H1 (cell line): ENCODE data around the gene C1QTNF4. TPM values are rescaled to one million over a fixed set of nuclear protein-coding genes. Genes with fewer than 3 reads are reported as not detected.

Experiments
- CTCF ChIA-PET: fragments of 300-600 bp; sonication (Branson Sonifier 250); formaldehyde crosslinking; loops from one replicate; lab custom pipeline; 2021; ENCODE audit not compliant: partially characterized antibody; lab: Charles Lee
- POLR2A ChIA-PET: fragments of 300-600 bp; sonication (Branson Sonifier 250); formaldehyde crosslinking; loops from one replicate; lab custom pipeline; 2021; ENCODE audit warnings: inconsistent platforms; ENCODE audit not compliant: partially characterized antibody; lab: Charles Lee
- DNase-seq, 2 experiments: peaks; one replicate each; pipeline versions ENCODE4 v3.0.0 to v3.0.0-alpha.2; 2010 to 2022; ENCODE audit warnings: low spot score in 2 of 2, low read depth in 1 of 2, mixed read lengths in 1 of 2
- FAIRE-seq: peaks from 2 replicates; lab custom pipeline; 2011; peaks lifted over from hg19 to GRCh38; lab: Jason Lieb, UNC
- H2AFZ ChIP-seq: 2 replicates; pipeline ENCODE4 v1.8.1; 2012; ENCODE audit warnings: low read length, inconsistent platforms
- H2AK5ac ChIP-seq: 2 replicates; pipeline ENCODE4 v1.6.1; 2013; ENCODE audit warnings: low read depth, low read length
- H2BK120ac ChIP-seq: replicated peaks from 2 replicates; pipeline ENCODE3; 2013; ENCODE audit warnings: low read depth, low read length, inconsistent platforms
- H2BK12ac ChIP-seq: 2 replicates; pipeline ENCODE4 v1.6.1; 2013; ENCODE audit warnings: low read depth, low read length
- H2BK15ac ChIP-seq: 2 replicates; pipeline ENCODE4 v1.6.1; 2013; ENCODE audit warnings: low read length
- H2BK20ac ChIP-seq: 2 replicates; pipeline ENCODE4 v1.6.1; 2013; ENCODE audit warnings: low read length
- H2BK5ac ChIP-seq: 2 replicates; pipeline ENCODE4 v1.6.1; 2013; ENCODE audit warnings: low read depth, low read length
- H3K14ac ChIP-seq: 2 replicates; pipeline ENCODE4 v1.6.1; 2013; ENCODE audit warnings: inconsistent platforms; ENCODE audit not compliant: insufficient read length
- H3K18ac ChIP-seq: 2 replicates; pipeline ENCODE4 v1.6.1; 2013; ENCODE audit warnings: low read length; ENCODE audit errors: extremely low read depth
- H3K23ac ChIP-seq: 2 replicates; pipeline ENCODE4 v1.6.1; 2013; ENCODE audit warnings: inconsistent platforms; ENCODE audit not compliant: insufficient read length
- H3K23me2 ChIP-seq: 2 replicates; pipeline ENCODE4 v1.6.1; 2013; ENCODE audit warnings: low read depth, low read length
- H3K27ac ChIP-seq: 2 replicates; pipeline ENCODE4 v1.6.1; 2011; ENCODE audit warnings: low read depth, low read length, inconsistent platforms
- H3K27me3 ChIP-seq, 4 experiments: replicated peaks in 1 of 4; 1 replicate in 1 of 4; 2 replicates in 3 of 4; pipeline versions ENCODE4 v1.6.1 to v1.8.1; 2011 to 2013; ENCODE audit warnings: low read length in 3 of 4, mild to moderate bottlenecking in 3 of 4, inconsistent platforms in 2 of 4, mixed read lengths in 2 of 4, moderate library complexity in 1 of 4; ENCODE audit not compliant: control insufficient read depth in 3 of 4, insufficient read depth in 3 of 4; ENCODE audit errors: extremely low read depth in 1 of 4
- H3K36me3 ChIP-seq, 4 experiments: 2 replicates each; pipeline versions ENCODE4 v1.6.1 to v1.8.1; 2011 to 2013; ENCODE audit warnings: mild to moderate bottlenecking in 4 of 4, low read length in 3 of 4, moderate library complexity in 2 of 4, control low read depth in 1 of 4, inconsistent platforms in 1 of 4; ENCODE audit not compliant: insufficient read depth in 4 of 4, control insufficient read depth in 2 of 4
- H3K4ac ChIP-seq: replicated peaks from 2 replicates; pipeline ENCODE3; 2013; ENCODE audit warnings: low read length, low read depth, mixed read lengths, inconsistent platforms; ENCODE audit not compliant: insufficient read length
- H3K4me1 ChIP-seq, 4 experiments: replicated peaks in 1 of 4; 1 replicate in 1 of 4; 2 replicates in 3 of 4; pipeline versions ENCODE4 v1.6.1 to v1.8.1; 2011 to 2013; ENCODE audit warnings: low read length in 3 of 4, inconsistent platforms in 2 of 4, mixed read lengths in 1 of 4; ENCODE audit not compliant: insufficient read depth in 4 of 4, control insufficient read depth in 3 of 4
- H3K4me2 ChIP-seq, 2 experiments: 2 replicates each; pipeline versions ENCODE4 v1.6.1 to v1.8.1; 2011 to 2013; ENCODE audit warnings: low read depth in 2 of 2, low read length in 2 of 2, control low read depth in 1 of 2, inconsistent platforms in 1 of 2, mild to moderate bottlenecking in 1 of 2; ENCODE audit not compliant: insufficient read depth in 1 of 2
- H3K4me3 ChIP-seq, 4 experiments: fragments of 200-600, 300-600 bp in 1 of 4; sonication (generic), shearing (Covaris generic), sonication (Bioruptor Twin) in 1 of 4; 2 replicates each; pipeline versions ENCODE4 v1.5.1 to v1.8.1; 2011 to 2016; ENCODE audit warnings: low read length in 4 of 4, low read depth in 3 of 4, control low read depth in 2 of 4, inconsistent platforms in 2 of 4, mild to moderate bottlenecking in 2 of 4, mixed read lengths in 1 of 4, moderate library complexity in 1 of 4; ENCODE audit not compliant: insufficient read depth in 2 of 4; ENCODE audit errors: extremely low read depth in 1 of 4
- H3K56ac ChIP-seq: replicated peaks from 2 replicates; pipeline ENCODE3; 2013; ENCODE audit warnings: low read depth, mild to moderate bottlenecking, mixed read lengths, low read length, inconsistent platforms; ENCODE audit not compliant: insufficient read length
- H3K79me1 ChIP-seq: 2 replicates; pipeline ENCODE4 v1.6.1; 2013; ENCODE audit warnings: low read depth, low read length, control low read depth
- H3K79me2 ChIP-seq, 2 experiments: 2 replicates each; pipeline versions ENCODE4 v1.6.1 to v1.8.1; 2012 to 2013; ENCODE audit warnings: low read length in 2 of 2, mild to moderate bottlenecking in 2 of 2, inconsistent platforms in 1 of 2; ENCODE audit not compliant: insufficient read depth in 2 of 2, control insufficient read depth in 1 of 2
- H3K9ac ChIP-seq, 4 experiments: replicated peaks in 1 of 4; 1 replicate in 1 of 4; 2 replicates in 3 of 4; pipeline versions ENCODE4 v1.6.1 to v1.8.1; 2011 to 2013; ENCODE audit warnings: low read depth in 3 of 4, low read length in 3 of 4, control low read depth in 2 of 4, mild to moderate bottlenecking in 2 of 4, moderate library complexity in 2 of 4, inconsistent platforms in 1 of 4; ENCODE audit errors: extremely low read depth in 1 of 4
- H3K9me3 ChIP-seq, 2 experiments: 2 replicates each; pipeline versions ENCODE4 v1.6.1 to v1.8.1; 2012 to 2013; ENCODE audit warnings: mild to moderate bottlenecking in 2 of 2, moderate library complexity in 2 of 2, control low read depth in 1 of 2, inconsistent platforms in 1 of 2, low read depth in 1 of 2, low read length in 1 of 2, mixed read lengths in 1 of 2; ENCODE audit not compliant: insufficient read depth in 2 of 2
- H4K20me1 ChIP-seq, 2 experiments: replicated peaks in 1 of 2; 2 replicates each; pipeline versions ENCODE3 to v1.8.1; 2011 to 2013; ENCODE audit warnings: inconsistent platforms in 2 of 2, low read length in 2 of 2, mild to moderate bottlenecking in 1 of 2; ENCODE audit not compliant: insufficient read depth in 2 of 2, control insufficient read depth in 1 of 2
- H4K5ac ChIP-seq: 2 replicates; pipeline ENCODE4 v1.6.1; 2013; ENCODE audit warnings: low read length, low read depth, mixed read lengths, inconsistent platforms; ENCODE audit not compliant: insufficient read length
- H4K8ac ChIP-seq: 2 replicates; pipeline ENCODE4 v1.8.0; 2013; ENCODE audit warnings: mild to moderate bottlenecking, moderate library complexity, low read length, inconsistent platforms; ENCODE audit not compliant: insufficient read depth; ENCODE audit errors: extremely low read depth
- H4K91ac ChIP-seq: replicated peaks from 2 replicates; pipeline ENCODE3; 2013; ENCODE audit warnings: low read length, mixed read lengths, inconsistent platforms; ENCODE audit not compliant: insufficient read length
- ATF2 ChIP-seq: IDR thresholded peaks from 2 replicates; pipeline ENCODE4 v1.6.1; 2012; ENCODE audit warnings: low read length, inconsistent platforms
- CHD1 ChIP-seq: IDR thresholded peaks from 2 replicates; pipeline ENCODE4 v1.6.1; 2012; ENCODE audit warnings: low read depth, low read length, improper control_type of control experiment
- CHD2 ChIP-seq: IDR thresholded peaks from 2 replicates; pipeline ENCODE4 v1.6.1; 2012; ENCODE audit warnings: low read length, improper control_type of control experiment
- EP300 ChIP-seq, 2 experiments: IDR thresholded peaks; 1 replicate in 1 of 2; 2 replicates in 1 of 2; pipeline ENCODE4 v1.6.1; 2011 to 2012; ENCODE audit warnings: low read depth in 2 of 2, low read length in 2 of 2, mild to moderate bottlenecking in 2 of 2, borderline replicate concordance in 1 of 2, inconsistent platforms in 1 of 2, moderate library complexity in 1 of 2
- FOSL1 ChIP-seq: IDR thresholded peaks from 2 replicates; pipeline ENCODE4 v1.6.1; 2011; ENCODE audit warnings: mild to moderate bottlenecking, low read depth, low read length, moderate library complexity; ENCODE audit not compliant: insufficient read depth
- KDM4A ChIP-seq: IDR thresholded peaks from one replicate; pipeline ENCODE4 v1.7.1; 2012; ENCODE audit warnings: low read depth, mild to moderate bottlenecking, moderate library complexity, low read length, inconsistent platforms; ENCODE audit not compliant: severe bottlenecking
- KDM5A ChIP-seq: fragments of 200-600 bp; IDR thresholded peaks from 2 replicates; pipeline ENCODE4 v1.7.1; 2012; ENCODE audit warnings: mild to moderate bottlenecking, low read length, inconsistent platforms, mixed read lengths
- POLR2AphosphoS5 ChIP-seq: IDR thresholded peaks from 2 replicates; pipeline ENCODE4 v1.6.1; 2011; ENCODE audit warnings: low read depth, low read length
- SIN3A ChIP-seq, 2 experiments: IDR thresholded peaks in 1 of 2; conservative IDR thresholded peaks in 1 of 2; 2 replicates each; pipeline ENCODE4 v1.6.1; 2011 to 2012; ENCODE audit warnings: low read length in 2 of 2, improper control_type of control experiment in 1 of 2, low read depth in 1 of 2, mild to moderate bottlenecking in 1 of 2
- WGBS, 2 experiments: shearing (Covaris generic) in 1 of 2; methylation state at CpG; one replicate each; pipeline versions ENCODE4 v1.1.6 to v1.1.7; 2013 to 2015; ENCODE audit warnings: low lambda C conversion rate in 2 of 2, mixed read lengths in 2 of 2, inconsistent platforms in 1 of 2, low coverage in 1 of 2, missing lambda C conversion rate in 1 of 2; ENCODE audit not compliant: insufficient replicate concordance in 2 of 2, insufficient coverage in 1 of 2, insufficient read length in 1 of 2; ENCODE audit errors: extremely low coverage in 1 of 2, missing lambda C conversion rate in 1 of 2; 5-methylcytosine and 5-hydroxymethylcytosine counted together
- polyA plus RNA-seq, 7 experiments: library from polyadenylated mRNA; depleted of rRNA in 3 of 7; stranded (reverse) in 5 of 7; unstranded in 2 of 7; fragments of >200 nt in 5 of 7; fragments of 200-250 nt in 2 of 7; gene quantifications; 1 replicate in 5 of 7; 2 replicates in 1 of 7; 4 replicates in 1 of 7; pipeline versions ENCODE4 v1.2.1 to v1.2.3, GENCODE V29; 2011 to 2013; ENCODE audit warnings: missing spikeins in 2 of 7, mixed read lengths in 2 of 7
- total RNA-seq: library from RNA; stranded (reverse); fragmentation: NEBNext Ultra II Directional; extraction: Animal tissue kit (Norgen Biotek cat#: 25700); gene quantifications from 2 replicates; pipeline ENCODE4 v1.2.1, GENCODE V29; 2021

Gene C1QTNF4
- total and polyA plus RNA-seq, 2 of the 8 experiments (the other 6 are each of a cell fraction or from before 2014, with no cell fraction given): 3.9 to 6.0 TPM

GRCh38 chr11:47560426-47560825 lies 33.8 kb downstream of the C1QTNF4 start:
- Histone ChIP-seq H4K20me1 (no peaks in the 10 kb centered on the region), H3K56ac (no peak overlapping the region), H3K23me2 (peaks cover 3% of the 10 kb centered on the region; the same call in 1 of the 2 replicates), H4K91ac (no peak overlapping the region), H3K9me3 (no peaks in the 10 kb centered on the region), H2BK12ac (no peak overlapping the region), H2AK5ac (no peak overlapping the region), H3K27ac (no peak overlapping the region), H3K23ac (no peak overlapping the region), H3K4me2 (no peak overlapping the region), H4K5ac (no peak overlapping the region), H3K14ac (no peak overlapping the region), H4K8ac (no peak overlapping the region), H3K79me2 (no peaks in the 10 kb centered on the region), H3K36me3 (no peaks in the 10 kb centered on the region), H3K27me3 (no peaks in the 10 kb centered on the region), H2AFZ (no peak overlapping the region), H3K4me1 (peaks cover 0 to 3% (median 1%) of the 10 kb centered on the region in 4 experiments; a peak in 1 of 7 replicates), H3K4me3 (no peak overlapping the region), H2BK15ac (no peak overlapping the region), H3K79me1 (no peaks in the 10 kb centered on the region), H3K9ac (no peak overlapping the region), H3K4ac (no peak overlapping the region), H2BK120ac (no peak overlapping the region), H3K18ac (no peak overlapping the region), H2BK20ac (no peak overlapping the region), H2BK5ac (no peak overlapping the region)
- POLR2A ChIA-PET: interaction anchor here (1.2 kb wide), 1 partner anchor 8 kb away, joined by 4 read pairs; no protein-coding TSS in a partner anchor
- CTCF ChIA-PET: no interaction called here
- WGBS, 2 experiments: 83% methylated on average over 2 of the region's 2 CpGs; no CpG with 5 or more reads in 1 of the 2 experiments
- TF ChIP-seq CHD1 (no peak), KDM5A (no peak), SIN3A (conservative IDR thresholded peaks at IDR 0.05 in 1 of 2, IDR thresholded peaks at IDR 0.05 in 1 of 2; ENCODE audit: low read depth in 1 of 2, low read length in 2 of 2) (no peak), EP300 (IDR thresholded peaks at IDR 0.05; ENCODE audit: borderline replicate concordance in 1 of 2, low read depth in 2 of 2, low read length in 2 of 2) (no peak), FOSL1 (no peak), ATF2 (no peak), KDM4A (no peak), CHD2 (no peak), POLR2AphosphoS5 (no peak)
- FAIRE-seq (no peak), DNase-seq (no peak)
